Ovary (tissue), 9 donors: Measurements from ENCODE around the gene HS6ST3. TPM values are rescaled to one million over a fixed set of nuclear protein-coding genes. Genes with fewer than 3 reads are reported as not detected.

Experiments used
- DNase-seq, 5 donors: peaks; one replicate each; pipeline ENCODE4 v3.0.0-alpha.2; 2019 to 2020
- H3K27ac ChIP-seq, 2 donors: fragments of 200-600 bp; one replicate each; pipeline versions ENCODE4 v1.5.1 to v1.8.0; 2019 to 2022
- H3K27me3 ChIP-seq: fragments of 200-600 bp; one replicate; pipeline ENCODE4 v1.8.0; 2022
- H3K36me3 ChIP-seq: fragments of 200-600 bp; sonication (generic); one replicate; pipeline ENCODE4 v1.5.1; 2019
- H3K4me1 ChIP-seq: one replicate; pipeline ENCODE4 v1.8.1; 2013; ENCODE audit warnings: mild to moderate bottlenecking, moderate library complexity; ENCODE audit not compliant: insufficient read depth
- H3K4me3 ChIP-seq: fragments of 200-600 bp; sonication (generic); one replicate; pipeline ENCODE4 v1.5.1; 2017
- H3K9me3 ChIP-seq, 2 donors: fragments of 200-600 bp in 1 of 2; sonication (generic) in 1 of 2; one replicate each; pipeline versions ENCODE4 v1.5.1 to v1.8.1; 2013 to 2019; ENCODE audit warnings: mild to moderate bottlenecking in 1 of 2, moderate library complexity in 1 of 2
- CTCF ChIP-seq, 3 donors: fragments of 450-650 bp in 2 of 3; fragments of 200-600 bp in 1 of 3; IDR thresholded peaks; one replicate each; pipeline versions ENCODE4 v1.5.1 to v1.8.0; 2016 to 2022; ENCODE audit warnings: antibody characterized with exemption in 3 of 3, mild to moderate bottlenecking in 1 of 3
- EP300 ChIP-seq: sonication (generic); formaldehyde crosslinking; IDR thresholded peaks from one replicate; pipeline ENCODE4 v1.6.1; 2017; ENCODE audit warnings: antibody characterized with exemption
- POLR2A ChIP-seq: fragments of 450-650 bp; IDR thresholded peaks from one replicate; pipeline ENCODE4 v1.6.1; 2017; ENCODE audit warnings: antibody characterized with exemption, mild to moderate bottlenecking, moderate library complexity
- WGBS, 3 donors: extraction: QIAGEN DNeasy Blood & Tissue Kit in 1 of 3; methylation state at CpG; one replicate each; pipeline versions ENCODE4 v1.1.5 to v1.1.7; 2013 to 2017; 5-methylcytosine and 5-hydroxymethylcytosine counted together
- intact Hi-C, 4 donors: fragments of 100-400 bp; cut with DNase I; formaldehyde crosslinking; loops; one replicate each; pipeline versions ENCODE4 v1.11.0 to v1.15.1; 2022 to 2023
- polyA plus RNA-seq, 2 donors: library from polyadenylated mRNA; stranded (reverse); fragments of 200-250 nt in 1 of 2; fragments of 350-450 nt in 1 of 2; fragmentation: Illumina TruSeq in 1 of 2; extraction: RNeasy Lipid Tissue Mini Kit (QIAGEN cat#74804) in 1 of 2; gene quantifications; one replicate each; pipeline ENCODE4 v1.2.3, GENCODE V29; 2013 to 2014
- total RNA-seq, 7 donors: library from RNA; depleted of rRNA in 2 of 7; stranded (reverse); fragments of >200 nt in 2 of 7; fragmentation: NEBNext Ultra II Directional in 3 of 7; extraction: Animal tissue kit (Norgen Biotek cat#: 25700) in 3 of 7; gene quantifications; one replicate each; pipeline versions ENCODE4 v1.1.0 to v1.2.4, GENCODE V29; 2016 to 2023
- donor health status: DM: no; HTN: no; CAD: no; lungs with moderate emphysema.
- donor health status: DM: no; HTN: no; CAD: no.
- donor health status: Bipolar disorder and iron deficiency.
- donor health status: DM: yes; HTN: yes; CAD: no.
- donor health status: DM: no; HTN: no; CAD: no.
- donor health status: DM: yes; HTN: yes; CAD: no.

The HS6ST3 gene
- total and polyA plus RNA-seq, 9 donors: 0.05 to 0.46 (median 0.19) TPM; not detected in 3

GRCh38 chr13:96200810-96201209 lies 110.9 kb downstream of the HS6ST3 start:
- no peaks in the 10 kb centered on the region for H3K4me1 ChIP-seq
- H3K9me3 ChIP-seq: no peaks in the 10 kb centered on the region
- no peak overlapping the region for H3K27ac ChIP-seq
- H3K36me3 ChIP-seq: no peaks in the 10 kb centered on the region
- DNase-seq: no peak
- TF ChIP-seq POLR2A: no peak
- TF ChIP-seq EP300: no peak
- no peak for TF ChIP-seq CTCF (IDR thresholded peaks at IDR 0.05)
- no peaks in the 10 kb centered on the region for H3K27me3 ChIP-seq
- intact Hi-C loops: no loop called here
- H3K4me3 ChIP-seq: no peak overlapping the region
- WGBS, 3 donors: 11 to 45% (median 16%) methylated on average over 6 of the region's 6 CpGs

- 67 to 81% (median 70%) methylated on average over 5 of the region's 5 CpGs for WGBS, 3 donors
- DNase-seq: no peak
- intact Hi-C loops: no loop called here
Measured at GRCh38 chr13:96202315-96202714, 112.4 kb downstream of the HS6ST3 start.

GRCh38 chr13:96203471-96203870 lies 113.6 kb downstream of the HS6ST3 start:
- H3K27me3 ChIP-seq: no peaks in the 10 kb centered on the region
- no peaks in the 10 kb centered on the region for H3K4me1 ChIP-seq
- no peaks in the 10 kb centered on the region for H3K36me3 ChIP-seq
- no peak overlapping the region for H3K4me3 ChIP-seq
- H3K9me3 ChIP-seq: no peaks in the 10 kb centered on the region
- H3K27ac ChIP-seq: no peak overlapping the region
- WGBS, 3 donors: 74 to 86% (median 79%) methylated on average over 2 of the region's 2 CpGs
- intact Hi-C loops: no loop called here
- DNase-seq: no peak
- no peak for TF ChIP-seq POLR2A
- TF ChIP-seq EP300: no peak
- TF ChIP-seq CTCF (IDR thresholded peaks at IDR 0.05): no peak

More at GRCh38 chr13:96202315-96202714, 112.4 kb downstream of the HS6ST3 start:
- Histone ChIP-seq H3K4me1 (no peaks in the 10 kb centered on the region), H3K36me3 (no peaks in the 10 kb centered on the region), H3K9me3 (no peaks in the 10 kb centered on the region), H3K27ac (no peak overlapping the region), H3K4me3 (no peak overlapping the region), H3K27me3 (no peaks in the 10 kb centered on the region)
- TF ChIP-seq CTCF (IDR thresholded peaks at IDR 0.05) (no peak), EP300 (no peak), POLR2A (no peak)

- no peak for DNase-seq
- no peak overlapping the region for H3K27ac ChIP-seq
- H3K27me3 ChIP-seq: no peaks in the 10 kb centered on the region
- intact Hi-C loops: no loop called here
- TF ChIP-seq CTCF (IDR thresholded peaks at IDR 0.05) (no peak), EP300 (no peak), POLR2A (no peak)
- H3K9me3 ChIP-seq: no peaks in the 10 kb centered on the region
- WGBS, 3 donors: 69 to 74% (median 72%) methylated on average over 11 of the region's 11 CpGs
- no peaks in the 10 kb centered on the region for H3K36me3 ChIP-seq
- no peaks in the 10 kb centered on the region for H3K4me1 ChIP-seq
- no peak overlapping the region for H3K4me3 ChIP-seq
Measured at GRCh38 chr13:96214824-96215445, 125.0 kb downstream of the HS6ST3 start.
